ENCODE measurements around the gene TMEM273.

The TMEM273 gene

GRCh38 chr10:49157229-49157628, 31.0 kb downstream of the TMEM273 start:
- TF ChIP-seq, protein P1, sequence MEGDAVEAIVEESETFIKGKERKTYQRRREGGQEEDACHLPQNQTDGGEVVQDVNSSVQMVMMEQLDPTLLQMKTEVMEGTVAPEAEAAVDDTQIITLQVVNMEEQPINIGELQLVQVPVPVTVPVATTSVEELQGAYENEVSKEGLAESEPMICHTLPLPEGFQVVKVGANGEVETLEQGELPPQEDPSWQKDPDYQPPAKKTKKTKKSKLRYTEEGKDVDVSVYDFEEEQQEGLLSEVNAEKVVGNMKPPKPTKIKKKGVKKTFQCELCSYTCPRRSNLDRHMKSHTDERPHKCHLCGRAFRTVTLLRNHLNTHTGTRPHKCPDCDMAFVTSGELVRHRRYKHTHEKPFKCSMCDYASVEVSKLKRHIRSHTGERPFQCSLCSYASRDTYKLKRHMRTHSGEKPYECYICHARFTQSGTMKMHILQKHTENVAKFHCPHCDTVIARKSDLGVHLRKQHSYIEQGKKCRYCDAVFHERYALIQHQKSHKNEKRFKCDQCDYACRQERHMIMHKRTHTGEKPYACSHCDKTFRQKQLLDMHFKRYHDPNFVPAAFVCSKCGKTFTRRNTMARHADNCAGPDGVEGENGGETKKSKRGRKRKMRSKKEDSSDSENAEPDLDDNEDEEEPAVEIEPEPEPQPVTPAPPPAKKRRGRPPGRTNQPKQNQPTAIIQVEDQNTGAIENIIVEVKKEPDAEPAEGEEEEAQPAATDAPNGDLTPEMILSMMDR (IDR thresholded peaks at IDR 0.05) = no peak
- TF ChIP-seq ZFX (IDR thresholded peaks at IDR 0.05; ENCODE audit: borderline replicate concordance) = no peak
- H3K27ac ChIP-seq = no peak overlapping the region

GRCh38 chr10:49154641-49155040, 33.5 kb downstream of the TMEM273 start:
- H3K27ac ChIP-seq = no peak overlapping the region
- TF ChIP-seq ZFX (IDR thresholded peaks at IDR 0.05; ENCODE audit: borderline replicate concordance) = no peak
- TF ChIP-seq, protein P1 (IDR thresholded peaks at IDR 0.05) = no peak

DNA sequence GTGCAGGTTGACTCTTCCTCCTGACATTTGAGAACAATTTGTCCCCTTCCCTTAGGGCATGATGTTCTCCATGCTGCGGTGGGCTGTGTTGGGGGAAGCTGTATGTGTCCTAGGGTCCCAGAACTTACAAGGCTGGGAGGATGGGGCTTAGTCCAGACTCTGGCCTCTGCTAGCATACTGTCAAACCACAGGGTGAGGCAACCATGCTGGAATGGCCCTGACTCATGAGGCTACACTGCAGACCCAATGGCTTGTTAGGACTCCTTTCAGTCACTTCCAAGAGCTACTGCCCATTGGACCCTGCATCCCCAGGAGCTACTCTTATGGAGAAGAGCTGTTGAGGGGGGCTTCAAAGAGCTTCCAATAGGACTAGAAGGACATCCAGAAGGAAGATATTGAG, 34.2 kb downstream of the TMEM273 start:
- H3K27ac ChIP-seq = no peak overlapping the region
- TF ChIP-seq, protein P1 (IDR thresholded peaks at IDR 0.05) = no peak
- TF ChIP-seq ZFX (IDR thresholded peaks at IDR 0.05; ENCODE audit: borderline replicate concordance) = no peak

DNA sequence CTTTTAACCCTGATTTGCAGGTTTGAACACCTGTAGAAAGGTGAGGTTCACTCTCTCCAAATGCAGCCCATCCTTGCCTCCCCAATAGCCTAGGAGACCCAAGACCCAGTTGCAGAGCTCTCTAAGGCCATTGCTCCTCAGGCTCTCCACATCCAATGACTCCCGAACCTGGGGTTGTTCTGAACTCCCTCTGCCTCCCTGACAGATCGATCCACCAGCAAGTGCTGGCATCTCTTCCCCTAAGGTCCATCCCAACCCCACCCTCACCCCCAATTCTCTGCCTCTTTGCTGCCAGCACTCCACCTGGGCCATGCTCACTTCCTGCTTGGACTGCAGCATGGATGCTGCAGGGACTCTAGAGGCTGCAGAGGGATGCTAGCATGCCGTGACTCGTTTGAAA, 35.1 kb downstream of the TMEM273 start:
- TF ChIP-seq, protein P1 (IDR thresholded peaks at IDR 0.05) = no peak
- TF ChIP-seq ZFX (IDR thresholded peaks at IDR 0.05; ENCODE audit: borderline replicate concordance) = no peak
- no peak overlapping the region for H3K27ac ChIP-seq

DNA sequence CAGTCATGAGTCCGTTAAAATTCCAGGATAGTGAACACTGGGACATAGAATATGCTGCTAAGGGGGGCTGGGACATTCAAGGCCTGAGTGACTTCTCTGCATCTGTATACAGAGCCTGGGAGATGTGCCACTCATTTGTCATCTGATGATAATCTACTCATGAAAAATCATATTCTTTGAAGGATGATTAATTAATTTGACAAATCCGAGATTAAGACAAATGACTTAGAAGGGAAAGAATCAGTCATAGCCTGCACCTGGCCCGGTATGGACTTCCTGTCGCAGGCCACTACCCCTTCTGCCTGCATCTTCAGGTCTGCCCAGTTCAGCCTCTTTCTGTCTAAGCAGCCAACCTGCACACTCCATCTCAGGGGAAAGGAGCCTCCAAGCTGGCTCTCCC, 35.5 kb downstream of the TMEM273 start:
- TF ChIP-seq, protein P1 (IDR thresholded peaks at IDR 0.05) = no peak
- no peak for TF ChIP-seq ZFX (IDR thresholded peaks at IDR 0.05; ENCODE audit: borderline replicate concordance)
- no peak overlapping the region for H3K27ac ChIP-seq

- TF ChIP-seq, protein P1 (IDR thresholded peaks at IDR 0.05) = no peak
- TF ChIP-seq ZFX (IDR thresholded peaks at IDR 0.05; ENCODE audit: borderline replicate concordance) = no peak
- H3K27ac ChIP-seq = no peak overlapping the region
These were observed 36.2 kb downstream of the TMEM273 start for GRCh38 chr10:49152037-49152436.

DNA sequence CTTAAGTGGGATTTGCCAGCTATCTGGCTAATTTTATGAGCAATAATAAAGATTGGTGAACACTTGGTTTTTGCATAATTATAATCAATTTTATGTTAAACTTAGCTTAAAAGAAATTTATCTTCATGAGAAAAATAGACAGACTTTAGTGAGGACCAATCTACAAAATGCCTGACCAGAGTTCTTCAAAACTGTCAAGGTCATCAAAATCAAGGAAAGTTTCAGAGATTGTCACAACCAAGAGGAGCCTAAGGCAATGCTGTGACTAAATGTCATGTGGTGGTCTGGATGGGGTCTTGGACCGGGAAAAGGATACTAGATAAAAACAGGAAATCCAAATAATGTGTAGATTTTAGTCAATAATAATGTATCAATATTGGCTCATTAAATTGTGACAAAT, 36.7 kb downstream of the TMEM273 start:
- TF ChIP-seq, protein P1 (IDR thresholded peaks at IDR 0.05) = no peak
- no peak overlapping the region for H3K27ac ChIP-seq

Data from 22Rv1 (cell line).